Measurements from ENCODE around the gene NLN.
"Not testable (repeated sequence)": the region's sequence is repeated elsewhere in the genome, so short reads cannot be mapped to it uniquely, and the experiment has no call there.

The NLN gene

GRCh38 chr5:65758546-65759144 is 36.6 kb downstream of the NLN start:
- H3K27me3 ChIP-seq (ENCODE audit: control insufficient read depth, insufficient read depth, low read length), result no peaks in the 10 kb centered on the region
- H3K36me3 ChIP-seq (ENCODE audit: control insufficient read depth, insufficient read depth, low read length), result peaks cover 52% of the 10 kb centered on the region

GRCh38 chr5:65760504-65761275 is 38.7 kb downstream of the NLN start:
- Histone ChIP-seq H3K36me3 (ENCODE audit: control insufficient read depth, insufficient read depth, low read length) (peaks cover 65% of the 10 kb centered on the region), H3K4me1 (ENCODE audit: control insufficient read depth, insufficient read depth, low read length) (no peaks in the 10 kb centered on the region), H3K9me3 (ENCODE audit: control insufficient read depth, insufficient read depth, low read length) (no peaks in the 10 kb centered on the region), H3K27ac (ENCODE audit: low read depth, low read length) (no peak overlapping the region), H3K27me3 (ENCODE audit: control insufficient read depth, insufficient read depth, low read length) (no peaks in the 10 kb centered on the region), H3K9ac (ENCODE audit: low read depth, low read length) (no peak overlapping the region), H3K4me3 (ENCODE audit: low read depth, low read length) (no peak overlapping the region)

More at GRCh38 chr5:65758546-65759144, 36.6 kb downstream of the NLN start:
- Histone ChIP-seq H3K4me1 (ENCODE audit: control insufficient read depth, insufficient read depth, low read length) (no peaks in the 10 kb centered on the region), H3K27ac (ENCODE audit: low read depth, low read length) (no peak overlapping the region), H3K4me3 (ENCODE audit: low read depth, low read length) (no peak overlapping the region), H3K9me3 (ENCODE audit: control insufficient read depth, insufficient read depth, low read length) (no peaks in the 10 kb centered on the region), H3K9ac (ENCODE audit: low read depth, low read length) (no peak overlapping the region)

GRCh38 chr5:65762234-65762633 is 40.2 kb downstream of the NLN start:
- Histone ChIP-seq H3K4me3 (ENCODE audit: low read depth, low read length) (no peak overlapping the region), H3K9me3 (ENCODE audit: control insufficient read depth, insufficient read depth, low read length) (no peaks in the 10 kb centered on the region), H3K27ac (ENCODE audit: low read depth, low read length) (no peak overlapping the region), H3K4me1 (ENCODE audit: control insufficient read depth, insufficient read depth, low read length) (no peaks in the 10 kb centered on the region), H3K27me3 (ENCODE audit: control insufficient read depth, insufficient read depth, low read length) (no peaks in the 10 kb centered on the region), H3K9ac (ENCODE audit: low read depth, low read length) (no peak overlapping the region), H3K36me3 (ENCODE audit: control insufficient read depth, insufficient read depth, low read length) (peaks cover 80% of the 10 kb centered on the region)

- H3K4me1 ChIP-seq (ENCODE audit: control insufficient read depth, insufficient read depth, low read length), result no peaks in the 10 kb centered on the region
- no peaks in the 10 kb centered on the region for H3K9me3 ChIP-seq (ENCODE audit: control insufficient read depth, insufficient read depth, low read length)
- no peak overlapping the region for H3K9ac ChIP-seq (ENCODE audit: low read depth, low read length)
- no peak overlapping the region for H3K27ac ChIP-seq (ENCODE audit: low read depth, low read length)
- H3K27me3 ChIP-seq (ENCODE audit: control insufficient read depth, insufficient read depth, low read length), result no peaks in the 10 kb centered on the region
- no peak overlapping the region for H3K4me3 ChIP-seq (ENCODE audit: low read depth, low read length)
- peaks cover 84% of the 10 kb centered on the region for H3K36me3 ChIP-seq (ENCODE audit: control insufficient read depth, insufficient read depth, low read length)
Observed at GRCh38 chr5:65765582-65765981, 43.6 kb downstream of the NLN start.

- H3K36me3 ChIP-seq (ENCODE audit: control insufficient read depth, insufficient read depth, low read length), result peaks cover 85% of the 10 kb centered on the region
Observed at GRCh38 chr5:65766175-65766574, 44.2 kb downstream of the NLN start.

GRCh38 chr5:65766781-65767180 is 44.8 kb downstream of the NLN start:
- Histone ChIP-seq H3K27me3 (ENCODE audit: control insufficient read depth, insufficient read depth, low read length) (no peaks in the 10 kb centered on the region), H3K4me1 (ENCODE audit: control insufficient read depth, insufficient read depth, low read length) (no peaks in the 10 kb centered on the region), H3K27ac (ENCODE audit: low read depth, low read length) (no peak overlapping the region)

More at GRCh38 chr5:65766175-65766574, 44.2 kb downstream of the NLN start:
- no peaks in the 10 kb centered on the region for H3K4me1 ChIP-seq (ENCODE audit: control insufficient read depth, insufficient read depth, low read length)
- H3K4me3 ChIP-seq (ENCODE audit: low read depth, low read length), result no peak overlapping the region
- no peaks in the 10 kb centered on the region for H3K9me3 ChIP-seq (ENCODE audit: control insufficient read depth, insufficient read depth, low read length)
- H3K27me3 ChIP-seq (ENCODE audit: control insufficient read depth, insufficient read depth, low read length), result no peaks in the 10 kb centered on the region
- H3K27ac ChIP-seq (ENCODE audit: low read depth, low read length), result no peak overlapping the region
- H3K9ac ChIP-seq (ENCODE audit: low read depth, low read length), result no peak overlapping the region

GRCh38 chr5:65767565-65767964 is 45.6 kb downstream of the NLN start:
- no peaks in the 10 kb centered on the region for H3K9me3 ChIP-seq (ENCODE audit: control insufficient read depth, insufficient read depth, low read length)
- H3K27ac ChIP-seq (ENCODE audit: low read depth, low read length), result no peak overlapping the region
- H3K4me1 ChIP-seq (ENCODE audit: control insufficient read depth, insufficient read depth, low read length), result no peaks in the 10 kb centered on the region
- H3K36me3 ChIP-seq (ENCODE audit: control insufficient read depth, insufficient read depth, low read length), result peaks cover 79% of the 10 kb centered on the region
- no peak overlapping the region for H3K4me3 ChIP-seq (ENCODE audit: low read depth, low read length)
- no peak overlapping the region for H3K9ac ChIP-seq (ENCODE audit: low read depth, low read length)
- no peaks in the 10 kb centered on the region for H3K27me3 ChIP-seq (ENCODE audit: control insufficient read depth, insufficient read depth, low read length)

More at GRCh38 chr5:65766781-65767180, 44.8 kb downstream of the NLN start:
- H3K9me3 ChIP-seq (ENCODE audit: control insufficient read depth, insufficient read depth, low read length), result no peaks in the 10 kb centered on the region
- no peak overlapping the region for H3K9ac ChIP-seq (ENCODE audit: low read depth, low read length)
- H3K36me3 ChIP-seq (ENCODE audit: control insufficient read depth, insufficient read depth, low read length), result peaks cover 85% of the 10 kb centered on the region
- no peak overlapping the region for H3K4me3 ChIP-seq (ENCODE audit: low read depth, low read length)

GRCh38 chr5:65768723-65769346 is 46.8 kb downstream of the NLN start:
- H3K9ac ChIP-seq (ENCODE audit: low read depth, low read length), result no peak overlapping the region
- no peaks in the 10 kb centered on the region for H3K27me3 ChIP-seq (ENCODE audit: control insufficient read depth, insufficient read depth, low read length)
- no peak overlapping the region for H3K27ac ChIP-seq (ENCODE audit: low read depth, low read length)
- no peaks in the 10 kb centered on the region for H3K4me1 ChIP-seq (ENCODE audit: control insufficient read depth, insufficient read depth, low read length)
- H3K4me3 ChIP-seq (ENCODE audit: low read depth, low read length), result no peak overlapping the region
- H3K36me3 ChIP-seq (ENCODE audit: control insufficient read depth, insufficient read depth, low read length), result peaks cover 67% of the 10 kb centered on the region
- no peaks in the 10 kb centered on the region for H3K9me3 ChIP-seq (ENCODE audit: control insufficient read depth, insufficient read depth, low read length)

- no peak overlapping the region for H3K27ac ChIP-seq (ENCODE audit: low read depth, low read length)
Observed at GRCh38 chr5:65769539-65769938, 47.5 kb downstream of the NLN start.

GRCh38 chr5:65771266-65771665 is 49.3 kb downstream of the NLN start:
- H3K36me3 ChIP-seq (ENCODE audit: control insufficient read depth, insufficient read depth, low read length), result peaks cover 61% of the 10 kb centered on the region
- H3K27me3 ChIP-seq (ENCODE audit: control insufficient read depth, insufficient read depth, low read length), result no peaks in the 10 kb centered on the region
- H3K9me3 ChIP-seq (ENCODE audit: control insufficient read depth, insufficient read depth, low read length), result no peaks in the 10 kb centered on the region
- H3K9ac ChIP-seq (ENCODE audit: low read depth, low read length), result no peak overlapping the region
- H3K4me3 ChIP-seq (ENCODE audit: low read depth, low read length), result no peak overlapping the region
- H3K4me1 ChIP-seq (ENCODE audit: control insufficient read depth, insufficient read depth, low read length), result no peaks in the 10 kb centered on the region
- no peak overlapping the region for H3K27ac ChIP-seq (ENCODE audit: low read depth, low read length)

More at GRCh38 chr5:65769539-65769938, 47.5 kb downstream of the NLN start:
- Histone ChIP-seq H3K4me1 (ENCODE audit: control insufficient read depth, insufficient read depth, low read length) (no peaks in the 10 kb centered on the region), H3K27me3 (ENCODE audit: control insufficient read depth, insufficient read depth, low read length) (no peaks in the 10 kb centered on the region), H3K9me3 (ENCODE audit: control insufficient read depth, insufficient read depth, low read length) (no peaks in the 10 kb centered on the region), H3K4me3 (ENCODE audit: low read depth, low read length) (no peak overlapping the region), H3K9ac (ENCODE audit: low read depth, low read length) (no peak overlapping the region), H3K36me3 (ENCODE audit: control insufficient read depth, insufficient read depth, low read length) (peaks cover 61% of the 10 kb centered on the region)

- peaks cover 61% of the 10 kb centered on the region for H3K36me3 ChIP-seq (ENCODE audit: control insufficient read depth, insufficient read depth, low read length)
- H3K9me3 ChIP-seq (ENCODE audit: control insufficient read depth, insufficient read depth, low read length); H3K27ac ChIP-seq (ENCODE audit: low read depth, low read length); H3K27me3 ChIP-seq (ENCODE audit: control insufficient read depth, insufficient read depth, low read length); H3K4me1 ChIP-seq (ENCODE audit: control insufficient read depth, insufficient read depth, low read length); H3K9ac ChIP-seq (ENCODE audit: low read depth, low read length); H3K4me3 ChIP-seq (ENCODE audit: low read depth, low read length): not testable (repeated sequence)
Observed at GRCh38 chr5:65772963-65773362, 51.0 kb downstream of the NLN start.

Data from HUES48 (cell line).